Breast epithelium (tissue), 4 donors: Measurements from ENCODE around the gene C3. TPM values are rescaled to one million over a fixed set of nuclear protein-coding genes. Genes with fewer than 3 reads are reported as not detected.
"Not testable (repeated sequence)": the region's sequence is repeated elsewhere in the genome, so short reads cannot be mapped to it uniquely, and the experiment has no call there.

ENCODE experiments used
- DNase-seq, 2 donors: peaks; one replicate each; pipeline ENCODE4 v3.0.0-alpha.2; 2019; ENCODE audit warnings: low spot score in 2 of 2
- H3K27ac ChIP-seq, 2 donors: fragments of 200-600 bp; sonication (generic) in 1 of 2; one replicate each; pipeline ENCODE4 v1.5.1; 2016 to 2019; ENCODE audit warnings: mild to moderate bottlenecking in 1 of 2
- H3K27me3 ChIP-seq, 2 donors: fragments of 200-600 bp; sonication (generic) in 1 of 2; one replicate each; pipeline versions ENCODE4 v1.5.1 to v1.6.0; 2017 to 2019; ENCODE audit warnings: control low read depth in 1 of 2, mild to moderate bottlenecking in 1 of 2
- H3K36me3 ChIP-seq: fragments of 200-600 bp; one replicate; pipeline ENCODE4 v1.5.1; 2019
- H3K4me1 ChIP-seq, 2 donors: fragments of 200-600 bp; sonication (generic); one replicate each; pipeline ENCODE4 v1.5.1; 2016 to 2019; ENCODE audit warnings: control low read depth in 1 of 2
- H3K4me3 ChIP-seq, 3 donors: fragments of 200-600 bp; sonication (generic); 1 replicate in 2 of 3; 2 replicates in 1 of 3; pipeline ENCODE4 v1.5.1; 2016 to 2019; ENCODE audit warnings: mild to moderate bottlenecking in 3 of 3, moderate library complexity in 2 of 3
- H3K9me3 ChIP-seq, 2 donors: fragments of 200-600 bp; sonication (generic) in 1 of 2; one replicate each; pipeline ENCODE4 v1.5.1; 2016 to 2019; ENCODE audit warnings: control low read depth in 1 of 2
- CTCF ChIP-seq, 3 donors: fragments of 450-650 bp; IDR thresholded peaks; one replicate each; pipeline ENCODE4 v1.5.1; 2016 to 2017; ENCODE audit warnings: antibody characterized with exemption in 3 of 3, mild to moderate bottlenecking in 3 of 3, moderate library complexity in 3 of 3
- POLR2A ChIP-seq: fragments of 450-650 bp; IDR thresholded peaks from one replicate; pipeline ENCODE4 v1.6.1; 2016; ENCODE audit warnings: antibody characterized with exemption, mild to moderate bottlenecking, moderate library complexity
- POLR2AphosphoS5 ChIP-seq, 3 donors: sonication (generic); formaldehyde crosslinking; IDR thresholded peaks; one replicate each; pipeline ENCODE4 v1.6.1; 2017; ENCODE audit warnings: antibody characterized with exemption in 3 of 3
- intact Hi-C: fragments of 100-400 bp; cut with DNase I; formaldehyde crosslinking; loops from one replicate; pipeline ENCODE4 v1.15.1; 2023; ENCODE audit warnings: low total_unique reads
- total RNA-seq, 3 donors: library from RNA; depleted of rRNA; stranded (reverse); fragments of >200 nt; gene quantifications; one replicate each; pipeline ENCODE4 v1.1.0, GENCODE V29; 2016

The C3 gene
- total RNA-seq, 3 donors from 2014 or later: 856 to 1,298 (median 1,115) TPM

GRCh38 chr19:6649185-6649584, 71.3 kb downstream of the C3 start:
- DNase-seq: no peak
- H3K36me3 ChIP-seq: no peaks in the 10 kb centered on the region
- H3K4me1 ChIP-seq: no peaks in the 10 kb centered on the region
- peaks cover 0 to 8% of the 10 kb centered on the region in 2 donors for H3K9me3 ChIP-seq
- H3K27me3 ChIP-seq: peaks cover 0 to 13% of the 10 kb centered on the region in 2 donors
- H3K4me3 ChIP-seq: no peak overlapping the region
- no peak overlapping the region for H3K27ac ChIP-seq
- intact Hi-C loops: no loop called here
- TF ChIP-seq POLR2AphosphoS5 (IDR thresholded peaks at IDR 0.05) (no peak), POLR2A (no peak), CTCF (IDR thresholded peaks at IDR 0.05) (no peak)

GRCh38 chr19:6648141-6648715, 72.2 kb downstream of the C3 start:
- H3K27ac ChIP-seq: no peak overlapping the region
- no peaks in the 10 kb centered on the region for H3K4me1 ChIP-seq
- DNase-seq: no peak
- intact Hi-C loops: no loop called here
- H3K36me3 ChIP-seq: no peaks in the 10 kb centered on the region
- H3K9me3 ChIP-seq: peaks cover 0 to 8% of the 10 kb centered on the region in 2 donors
- TF ChIP-seq CTCF (IDR thresholded peaks at IDR 0.05) (no peak), POLR2A (no peak), POLR2AphosphoS5 (IDR thresholded peaks at IDR 0.05) (no peak)
- no peak overlapping the region for H3K4me3 ChIP-seq
- peaks cover 0 to 13% of the 10 kb centered on the region in 2 donors for H3K27me3 ChIP-seq

GRCh38 chr19:6644796-6645195, 75.7 kb downstream of the C3 start:
- Histone ChIP-seq H3K27me3 (peaks cover 0 to 13% of the 10 kb centered on the region in 2 donors), H3K4me3 (no peak overlapping the region), H3K27ac (no peak overlapping the region), H3K9me3 (peaks cover 0 to 8% of the 10 kb centered on the region in 2 donors), H3K36me3 (no peaks in the 10 kb centered on the region), H3K4me1 (no peaks in the 10 kb centered on the region)
- intact Hi-C loops: no loop called here
- no peak for DNase-seq
- TF ChIP-seq CTCF (IDR thresholded peaks at IDR 0.05): no peak
- no peak for TF ChIP-seq POLR2A
- no peak for TF ChIP-seq POLR2AphosphoS5 (IDR thresholded peaks at IDR 0.05)

GRCh38 chr19:6640333-6640732, 80.1 kb downstream of the C3 start:
- H3K27ac ChIP-seq, H3K4me1 ChIP-seq, intact Hi-C loops, H3K36me3 ChIP-seq, H3K9me3 ChIP-seq, H3K27me3 ChIP-seq, DNase-seq, H3K4me3 ChIP-seq: not testable (repeated sequence)

- no peaks in the 10 kb centered on the region for H3K27me3 ChIP-seq
Observed at GRCh38 chr19:6639439-6639838, 81.0 kb downstream of the C3 start.

DNA sequence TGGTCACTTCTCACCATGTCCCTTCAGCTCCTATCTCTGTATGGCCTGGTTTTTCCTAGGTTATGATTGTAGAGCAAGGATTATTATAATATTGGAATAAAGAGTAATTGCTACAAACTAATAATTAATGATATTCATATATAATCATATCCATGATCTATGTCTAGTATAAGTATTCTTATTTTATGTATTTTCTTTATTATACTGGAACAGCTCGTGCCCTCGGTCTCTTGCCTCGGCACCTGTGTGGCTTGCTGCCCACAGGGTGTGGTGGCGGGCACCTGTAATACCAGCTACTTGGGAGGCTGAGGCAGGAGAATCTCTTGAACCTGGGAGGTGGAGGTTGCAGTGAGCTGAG, 87.0 kb downstream of the C3 start:
- H3K9me3 ChIP-seq, H3K27me3 ChIP-seq, intact Hi-C loops, H3K27ac ChIP-seq, H3K36me3 ChIP-seq, H3K4me1 ChIP-seq, H3K4me3 ChIP-seq, DNase-seq: not testable (repeated sequence)

More at GRCh38 chr19:6639439-6639838, 81.0 kb downstream of the C3 start:
- Histone ChIP-seq H3K4me1 (no peaks in the 10 kb centered on the region), H3K36me3 (no peaks in the 10 kb centered on the region), H3K9me3 (no peaks in the 10 kb centered on the region), H3K27ac (no peak overlapping the region), H3K4me3 (no peak overlapping the region)
- TF ChIP-seq POLR2A (no peak), CTCF (IDR thresholded peaks at IDR 0.05) (no peak)
- intact Hi-C loops: no loop called here
- no peak for DNase-seq
